GM12878 (cell line): ENCODE data around the gene CYTIP. TPM values are rescaled to one million over a fixed set of nuclear protein-coding genes. Genes with fewer than 3 reads are reported as not detected.

Experiments used
- ATAC-seq: fragments of 200-7000 bp; cut with Tn5 transposase; 3 replicates; pipeline ENCODE4 v1.9.1; 2020; ENCODE audit warnings: mild to moderate bottlenecking, moderate library complexity
- BruUV-seq: library from RNA; stranded (reverse); fragments of 400-500 nt; replicated peaks from 2 replicates; lab custom pipeline; 2021; lab: Mats Ljungman, UMichigan
- CTCF ChIA-PET: fragments of 300-600 bp; sonication (Branson Sonifier 250); formaldehyde crosslinking; extraction: SDS; loops from one replicate; lab custom pipeline; 2021; ENCODE audit warnings: inconsistent platforms; lab: Yijun Ruan, JAX
- POLR2A ChIA-PET: fragments of 350-600 bp; formaldehyde crosslinking; extraction: SDS; loops from one replicate; lab custom pipeline; 2021; ENCODE audit warnings: inconsistent platforms; lab: Charles Lee
- RAD21 ChIA-PET: fragments of 300-600 bp; sonication (Branson Sonifier 250); formaldehyde crosslinking; loops from one replicate; lab custom pipeline; 2023; ENCODE audit warnings: antibody characterized with exemption; ENCODE audit not compliant: unreplicated experiment; lab: Charles Lee
- SMC1A ChIA-PET: fragments of 300-600 bp; sonication (Branson Sonifier 250); formaldehyde crosslinking; loops from one replicate; lab custom pipeline; 2023; ENCODE audit not compliant: unreplicated experiment, uncharacterized antibody; lab: Charles Lee
- DNase-seq: peaks from one replicate; pipeline ENCODE4 v3.0.0-alpha.2; 2011; ENCODE audit warnings: low read depth, low spot score
- FAIRE-seq: peaks from 3 replicates; lab custom pipeline; 2011; peaks lifted over from hg19 to GRCh38; lab: Jason Lieb, UNC
- H2AFZ ChIP-seq: 2 replicates; pipeline ENCODE4 v1.6.0; 2011; ENCODE audit warnings: low read depth, low read length, control low read depth; ENCODE audit not compliant: control insufficient read depth
- H3K27ac ChIP-seq: 2 replicates; pipeline ENCODE4 v1.5.1; 2011; ENCODE audit warnings: control low read depth; ENCODE audit not compliant: control insufficient read depth, insufficient read depth
- H3K27me3 ChIP-seq, 2 experiments: replicated peaks in 1 of 2; 2 replicates each; pipeline versions ENCODE4 v1.6.0 to v1.6.1; 2011; ENCODE audit warnings: low read length in 1 of 2; ENCODE audit not compliant: control insufficient read depth in 2 of 2, insufficient read depth in 2 of 2
- H3K36me3 ChIP-seq, 2 experiments: 2 replicates each; pipeline ENCODE4 v1.5.1; 2011; ENCODE audit warnings: low read length in 1 of 2; ENCODE audit not compliant: control insufficient read depth in 2 of 2, insufficient read depth in 2 of 2
- H3K4me1 ChIP-seq: 2 replicates; pipeline ENCODE4 v1.6.1; 2011; ENCODE audit warnings: mild to moderate bottlenecking, low read length, moderate library complexity, mixed read lengths; ENCODE audit not compliant: control insufficient read depth, insufficient read depth
- H3K4me2 ChIP-seq: 2 replicates; pipeline ENCODE4 v1.6.0; 2011; ENCODE audit warnings: control low read depth; ENCODE audit not compliant: control insufficient read depth, insufficient read depth
- H3K4me3 ChIP-seq: fragments of 200-600 bp; sonication (generic); 2 replicates; pipeline ENCODE4 v1.5.1; 2016
- H3K79me2 ChIP-seq: 2 replicates; pipeline ENCODE4 v1.6.0; 2011; ENCODE audit warnings: low read length; ENCODE audit not compliant: control insufficient read depth, insufficient read depth
- H3K9ac ChIP-seq: 2 replicates; pipeline ENCODE4 v1.8.0; 2011; ENCODE audit warnings: low read length, control low read depth, mixed read lengths; ENCODE audit not compliant: control insufficient read depth, insufficient read depth
- H3K9me3 ChIP-seq: replicated peaks from 3 replicates; pipeline ENCODE4 v1.5.1; 2011; ENCODE audit warnings: mild to moderate bottlenecking, low read length; ENCODE audit not compliant: control insufficient read depth, insufficient read depth
- H4K20me1 ChIP-seq: 2 replicates; pipeline ENCODE4 v1.6.0; 2011; ENCODE audit not compliant: control insufficient read depth, insufficient read depth
- ATF2 ChIP-seq: IDR thresholded peaks from 2 replicates; pipeline ENCODE4 v1.6.1; 2012; ENCODE audit warnings: low read length, inconsistent platforms
- ATF3 ChIP-seq: IDR thresholded peaks from 2 replicates; pipeline ENCODE4 v1.6.1; 2011; ENCODE audit warnings: low read depth, mild to moderate bottlenecking, low read length, moderate library complexity, borderline replicate concordance; ENCODE audit errors: extremely low read depth
- BCL11A ChIP-seq: IDR thresholded peaks from 2 replicates; pipeline ENCODE4 v1.6.1; 2011; ENCODE audit warnings: low read depth, low read length
- BCL3 ChIP-seq: IDR thresholded peaks from 2 replicates; pipeline ENCODE4 v1.6.1; 2011; ENCODE audit warnings: borderline replicate concordance, low read depth, mild to moderate bottlenecking, moderate library complexity, low read length; ENCODE audit not compliant: insufficient read depth, poor library complexity, severe bottlenecking
- E2F4 ChIP-seq: IDR thresholded peaks from 2 replicates; pipeline ENCODE4 v1.6.1; 2012; ENCODE audit warnings: low read depth, low read length, improper control_type of control experiment
- EZH2 ChIP-seq: IDR thresholded peaks from 2 replicates; pipeline ENCODE4 v1.6.1; 2012; ENCODE audit warnings: low read depth, mild to moderate bottlenecking, control low read depth, inconsistent platforms, low read length, borderline replicate concordance; ENCODE audit not compliant: control insufficient read depth
- GABPA ChIP-seq: IDR thresholded peaks from 2 replicates; pipeline ENCODE4 v1.6.1; 2014; ENCODE audit warnings: antibody characterized with exemption, low read depth, mild to moderate bottlenecking, inconsistent platforms
- HDGF ChIP-seq: fragments of 450-650 bp; IDR thresholded peaks from 2 replicates; pipeline ENCODE4 v1.6.1; 2016; ENCODE audit warnings: antibody characterized with exemption
- IRF4 ChIP-seq: IDR thresholded peaks from 2 replicates; pipeline ENCODE4 v1.6.1; 2011; ENCODE audit warnings: low read depth, low read length
- KDM1A ChIP-seq: fragments of 200-600 bp; sonication (generic); IDR thresholded peaks from 2 replicates; pipeline ENCODE4 v1.6.1; 2016; ENCODE audit warnings: borderline replicate concordance
- LARP7 ChIP-seq: fragments of 450-650 bp; IDR thresholded peaks from 2 replicates; pipeline ENCODE4 v1.6.1; 2017; ENCODE audit warnings: mild to moderate bottlenecking
- NFXL1 ChIP-seq: fragments of 450-650 bp; IDR thresholded peaks from 2 replicates; pipeline ENCODE4 v1.6.1; 2017; ENCODE audit warnings: antibody characterized with exemption, mild to moderate bottlenecking, borderline replicate concordance
- NR2C1 ChIP-seq: fragments of 450-650 bp; IDR thresholded peaks from 2 replicates; pipeline ENCODE4 v1.6.1; 2017; ENCODE audit warnings: antibody characterized with exemption, mild to moderate bottlenecking, moderate library complexity
- TAF1 ChIP-seq: IDR thresholded peaks from 2 replicates; pipeline ENCODE4 v1.6.1; 2011; ENCODE audit warnings: mild to moderate bottlenecking, low read depth, low read length, borderline replicate concordance
- TCF7 ChIP-seq: IDR thresholded peaks from 2 replicates; pipeline ENCODE4 v1.6.1; 2014; ENCODE audit warnings: antibody characterized with exemption, borderline replicate concordance
- WGBS: methylation state at CpG from one replicate; pipeline ENCODE4 v1.1.6; 2016; ENCODE audit warnings: low lambda C conversion rate; ENCODE audit not compliant: insufficient replicate concordance, insufficient coverage; ENCODE audit errors: missing lambda C conversion rate; 5-methylcytosine and 5-hydroxymethylcytosine counted together
- in situ Hi-C: fragments of 300-500 bp; cut with MboI; formaldehyde crosslinking; loops from 9 replicates; pipeline ENCODE4 v1.14.3; 2018; ENCODE audit warnings: mixed read lengths
- intact Hi-C: fragments of 100-400 bp; cut with micrococcal nuclease; formaldehyde crosslinking; loops from one replicate; pipeline ENCODE4 v1.14.2; 2022; ENCODE audit not compliant: unreplicated experiment
- polyA plus RNA-seq, 11 experiments: library from polyadenylated mRNA; depleted of rRNA in 4 of 11; unstranded in 6 of 11; stranded (reverse) in 5 of 11; fragments of >200 nt; fragmentation: Nextera tagmentation in 4 of 11; fragmentation: Illumina TruSeq in 1 of 11; extraction: Ambion mirVana in 4 of 11; extraction: Trizol in 1 of 11; gene quantifications; 1 replicate in 1 of 11; 2 replicates in 10 of 11; pipeline versions ENCODE4 v1.2.1 to v1.2.3, GENCODE V29; 2011 to 2016; ENCODE audit warnings: inconsistent platforms in 2 of 11, missing spikeins in 2 of 11, low read depth in 1 of 11
- total RNA-seq, 4 experiments: library from RNA; depleted of rRNA in 3 of 4; stranded (reverse); fragments of >200 nt in 3 of 4; fragmentation: Illumina TruSeq in 1 of 4; extraction: Trizol in 1 of 4; gene quantifications; 2 replicates each; pipeline versions ENCODE4 v1.2.1 to v1.2.3, GENCODE V29; 2013 to 2021

Gene CYTIP
- total and polyA plus RNA-seq, 10 of the 15 experiments (the other 5 are each of a cell fraction or from before 2014, with no cell fraction given) = 55.1 to 178 (median 73.4) TPM

GRCh38 chr2:157463002-157463401 lies 19.1 kb upstream of the CYTIP start:
- Histone ChIP-seq H3K4me3 (no peak overlapping the region), H4K20me1 (no peaks in the 10 kb centered on the region), H3K27ac (no peak overlapping the region), H3K4me2 (no peak overlapping the region), H3K27me3 (no peaks in the 10 kb centered on the region), H3K9ac (no peak overlapping the region), H3K9me3 (no peaks in the 10 kb centered on the region; the same call in 1 of the 3 replicates), H3K4me1 (peaks cover 13% of the 10 kb centered on the region), H3K79me2 (peaks cover 4% of the 10 kb centered on the region), H3K36me3 (no peaks in the 10 kb centered on the region), H2AFZ (no peak overlapping the region)
- FAIRE-seq (no peak), ATAC-seq (no peak), DNase-seq (no peak)
- BruUV-seq = no TSS peak
- ChIA-PET POLR2A (no interaction called here), CTCF (interaction anchor here (1.0 to 2.0 kb wide), 3 partner anchors 24 to 136 kb away, joined by 3 to 6 read pairs (median 4); no protein-coding TSS in a partner anchor), SMC1A (interaction anchor here (0.9 kb wide), 1 partner anchor 12 kb away, joined by 3 read pairs; no protein-coding TSS in a partner anchor), RAD21 (interaction anchor here (4.9 kb wide), 1 partner anchor 136 kb away, joined by 22 read pairs; no protein-coding TSS in a partner anchor)
- in situ Hi-C loops = no loop called here
- no peak for TF ChIP-seq GABPA
- no peak for TF ChIP-seq TCF7
- no peak for TF ChIP-seq NR2C1
- no peak for TF ChIP-seq IRF4
- no peak for TF ChIP-seq LARP7
- no peak for TF ChIP-seq NFXL1
- no peak for TF ChIP-seq EZH2
- no peak for TF ChIP-seq TAF1
- no peak for TF ChIP-seq ATF2
- TF ChIP-seq BCL11A = no peak
- no peak for TF ChIP-seq ATF3
- TF ChIP-seq KDM1A = no peak
- no peak for TF ChIP-seq HDGF
- TF ChIP-seq BCL3 = no peak
- TF ChIP-seq E2F4 = no peak
- WGBS = 93% methylated on average over 6 of the region's 6 CpGs
- intact Hi-C loops = no loop called here
